ENCODE data around the gene CAMK1.
"Not testable (repeated sequence)": the region's sequence is repeated elsewhere in the genome, so short reads cannot be mapped to it uniquely, and the experiment has no call there.

Gene CAMK1

GRCh38 chr3:9785602-9786001 lies 15.9 kb upstream of the CAMK1 start:
- Mint-ChIP-seq H3K9me3 (no peaks in the 10 kb centered on the region), H3K4me3 (no peak overlapping the region), H3K4me1 (ENCODE audit: low read depth) (peaks cover 64% of the 10 kb centered on the region), H3K27me3 (no peaks in the 10 kb centered on the region), H3K27ac (peak overlapping the region; percentile 56), H3K36me3 (ENCODE audit: low read depth) (peaks cover 95% of the 10 kb centered on the region)
- DNase-seq: no peak

- H3K9me3 Mint-ChIP-seq: no peaks in the 10 kb centered on the region
- no peak overlapping the region for H3K4me3 Mint-ChIP-seq
- DNase-seq: no peak
- H3K27me3 Mint-ChIP-seq: no peaks in the 10 kb centered on the region
- H3K27ac Mint-ChIP-seq: no peak overlapping the region
- peaks cover 64% of the 10 kb centered on the region for H3K4me1 Mint-ChIP-seq (ENCODE audit: low read depth)
- peaks cover 95% of the 10 kb centered on the region for H3K36me3 Mint-ChIP-seq (ENCODE audit: low read depth)
Measured at GRCh38 chr3:9784965-9785364, 15.2 kb upstream of the CAMK1 start.

DNA sequence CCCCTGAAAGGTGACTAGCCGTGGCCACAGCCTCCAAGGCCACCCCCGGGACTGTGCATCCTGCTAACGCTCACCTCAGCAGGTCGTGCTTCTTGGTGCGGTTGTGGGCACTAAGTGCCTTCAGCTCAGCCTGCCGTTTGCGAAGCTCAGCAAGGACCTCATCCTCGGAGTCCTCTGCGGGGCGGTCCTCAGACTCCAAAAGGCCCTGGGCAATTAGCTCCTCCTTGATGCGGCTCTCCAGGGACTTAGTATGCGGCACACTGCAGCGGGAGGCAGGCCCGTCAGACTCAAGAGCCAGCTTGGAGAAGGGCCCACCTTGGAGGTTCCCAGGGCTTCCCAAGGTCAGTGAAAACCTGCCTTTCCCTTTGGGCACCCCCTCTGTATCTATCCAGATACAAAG lies 14.2 kb upstream of the CAMK1 start:
- Mint-ChIP-seq H3K4me3 (no peak overlapping the region), H3K27me3 (no peaks in the 10 kb centered on the region), H3K36me3 (ENCODE audit: low read depth) (peaks cover 94% of the 10 kb centered on the region), H3K4me1 (ENCODE audit: low read depth) (peaks cover 64% of the 10 kb centered on the region), H3K27ac (no peak overlapping the region), H3K9me3 (no peaks in the 10 kb centered on the region)
- DNase-seq: no peak

DNA sequence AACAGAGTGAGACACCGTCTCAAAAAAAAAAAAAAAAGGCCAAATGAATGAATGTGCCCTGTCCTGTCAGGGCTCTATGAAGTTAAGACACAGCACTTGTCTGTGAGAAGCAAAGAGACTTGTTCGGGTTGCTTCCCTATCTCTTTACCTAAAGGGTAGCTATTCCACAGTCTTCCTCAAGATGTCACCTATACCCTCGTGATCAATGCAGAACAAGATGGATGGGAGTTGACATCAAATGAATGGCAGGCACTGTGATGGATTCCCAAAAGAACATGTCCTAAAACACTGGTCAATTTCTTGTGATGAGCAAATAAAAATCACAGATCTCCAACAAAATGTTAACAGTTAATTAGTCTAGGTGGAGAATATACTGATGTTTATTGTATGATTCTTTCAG lies 13.0 kb upstream of the CAMK1 start:
- peaks cover 87% of the 10 kb centered on the region for H3K36me3 Mint-ChIP-seq (ENCODE audit: low read depth)
- H3K4me1 Mint-ChIP-seq (ENCODE audit: low read depth): peaks cover 69% of the 10 kb centered on the region
- H3K9me3 Mint-ChIP-seq: no peaks in the 10 kb centered on the region
- H3K27me3 Mint-ChIP-seq: no peaks in the 10 kb centered on the region
- peak overlapping the region; percentile 47 for H3K27ac Mint-ChIP-seq
- DNase-seq: no peak
- no peak overlapping the region for H3K4me3 Mint-ChIP-seq

DNA sequence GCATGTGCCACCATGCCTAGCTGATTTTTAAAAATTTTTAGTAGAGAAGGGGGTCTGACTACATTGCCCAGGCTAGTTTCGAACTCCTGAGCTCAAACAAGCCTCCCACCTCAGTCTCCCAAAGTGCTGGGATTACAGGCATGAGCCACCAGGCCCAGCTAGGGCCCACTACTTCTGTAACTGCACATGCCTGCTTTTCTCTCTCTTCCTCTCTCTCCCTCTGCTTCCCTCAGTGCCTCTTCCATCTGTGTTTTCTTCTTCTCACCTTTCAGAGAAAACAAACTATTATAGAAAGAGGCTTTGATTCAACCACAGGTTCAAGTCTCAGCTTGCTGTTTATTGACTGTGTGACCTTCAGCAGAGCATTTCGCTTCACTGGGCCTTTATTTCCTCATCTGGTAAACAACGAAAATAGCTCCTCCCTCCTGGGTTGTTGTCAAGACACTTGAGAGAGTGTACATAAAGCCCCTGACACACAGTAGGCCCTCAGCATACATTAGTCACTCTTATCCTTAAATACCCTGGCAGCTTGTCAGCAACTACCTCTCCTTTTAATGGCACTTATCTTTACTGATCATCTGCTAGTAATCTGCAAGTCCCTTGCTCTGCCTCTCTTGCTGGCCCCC lies 12.3 kb upstream of the CAMK1 start:
- H3K9me3 Mint-ChIP-seq: peaks cover 2% of the 10 kb centered on the region
- no peaks in the 10 kb centered on the region for H3K27me3 Mint-ChIP-seq
- peak overlapping the region; percentile 47 for H3K27ac Mint-ChIP-seq
- peaks cover 69% of the 10 kb centered on the region for H3K4me1 Mint-ChIP-seq (ENCODE audit: low read depth)
- peaks cover 80% of the 10 kb centered on the region for H3K36me3 Mint-ChIP-seq (ENCODE audit: low read depth)
- DNase-seq: no peak
- H3K4me3 Mint-ChIP-seq: no peak overlapping the region

GRCh38 chr3:9781551-9781950 lies 11.8 kb upstream of the CAMK1 start:
- no peaks in the 10 kb centered on the region for H3K27me3 Mint-ChIP-seq
- H3K27ac Mint-ChIP-seq: peak overlapping the region; percentile 68
- H3K36me3 Mint-ChIP-seq (ENCODE audit: low read depth): peaks cover 75% of the 10 kb centered on the region
- H3K4me1 Mint-ChIP-seq (ENCODE audit: low read depth): peaks cover 69% of the 10 kb centered on the region
- no peak overlapping the region for H3K4me3 Mint-ChIP-seq
- no peak for DNase-seq
- H3K9me3 Mint-ChIP-seq: peaks cover 2% of the 10 kb centered on the region

DNA sequence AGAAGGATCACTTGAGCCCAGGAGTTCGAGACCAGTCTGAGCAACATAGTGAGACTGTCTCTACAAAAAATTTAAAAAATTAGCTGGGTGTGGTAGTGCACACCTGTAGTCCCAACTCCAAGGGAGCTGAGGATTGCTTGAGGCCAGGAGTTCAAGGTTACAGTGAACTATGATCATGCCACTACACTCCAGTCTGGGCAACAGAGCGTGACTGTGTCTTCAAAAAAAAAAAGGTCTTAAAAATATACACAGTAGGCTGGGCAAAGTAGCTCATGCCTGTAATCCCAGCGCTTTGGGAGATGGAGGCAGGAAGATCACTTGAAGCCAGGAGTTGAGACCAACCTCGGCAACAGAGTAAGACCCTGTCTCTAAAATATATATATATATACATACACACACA lies 11.2 kb upstream of the CAMK1 start:
- Mint-ChIP-seq H3K36me3 (ENCODE audit: low read depth) (peaks cover 69% of the 10 kb centered on the region), H3K9me3 (peaks cover 2% of the 10 kb centered on the region), H3K27me3 (no peaks in the 10 kb centered on the region), H3K27ac (peak overlapping the region; percentile 91), H3K4me3 (no peak overlapping the region), H3K4me1 (ENCODE audit: low read depth) (peaks cover 68% of the 10 kb centered on the region)
- no peak for DNase-seq

DNA sequence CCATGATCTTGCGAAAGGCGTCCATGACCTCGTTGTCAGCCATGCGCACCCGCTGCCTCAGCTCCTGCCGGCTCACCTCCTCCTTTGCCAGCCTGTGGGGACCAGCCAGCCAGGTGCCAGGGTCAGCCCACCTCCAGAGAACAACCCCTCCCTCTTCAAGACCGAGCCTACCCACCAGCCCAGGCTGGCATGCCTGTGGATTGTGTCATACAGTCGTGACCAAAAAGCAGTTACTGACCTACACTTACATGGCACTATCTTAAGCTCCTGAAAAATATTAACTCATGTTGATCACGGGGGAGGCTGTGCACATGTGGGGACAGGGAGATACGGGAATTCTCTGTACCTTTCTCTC lies 10.7 kb upstream of the CAMK1 start:
- Mint-ChIP-seq H3K4me1 (ENCODE audit: low read depth) (peaks cover 67% of the 10 kb centered on the region), H3K27me3 (no peaks in the 10 kb centered on the region), H3K4me3 (peak overlapping the region; percentile 48), H3K9me3 (peaks cover 2% of the 10 kb centered on the region), H3K36me3 (ENCODE audit: low read depth) (peaks cover 64% of the 10 kb centered on the region), H3K27ac (peak overlapping the region; percentile 91)
- no peak for DNase-seq

- peaks cover 2% of the 10 kb centered on the region for H3K9me3 Mint-ChIP-seq
- peak overlapping the region; percentile 91 for H3K27ac Mint-ChIP-seq
- H3K27me3 Mint-ChIP-seq: no peaks in the 10 kb centered on the region
- peaks cover 69% of the 10 kb centered on the region for H3K4me1 Mint-ChIP-seq (ENCODE audit: low read depth)
- peak overlapping the region; percentile 48 for H3K4me3 Mint-ChIP-seq
- DNase-seq: peak; percentile 72
- H3K36me3 Mint-ChIP-seq (ENCODE audit: low read depth): peaks cover 59% of the 10 kb centered on the region
Measured at GRCh38 chr3:9779721-9780457, 10.1 kb upstream of the CAMK1 start.

DNA sequence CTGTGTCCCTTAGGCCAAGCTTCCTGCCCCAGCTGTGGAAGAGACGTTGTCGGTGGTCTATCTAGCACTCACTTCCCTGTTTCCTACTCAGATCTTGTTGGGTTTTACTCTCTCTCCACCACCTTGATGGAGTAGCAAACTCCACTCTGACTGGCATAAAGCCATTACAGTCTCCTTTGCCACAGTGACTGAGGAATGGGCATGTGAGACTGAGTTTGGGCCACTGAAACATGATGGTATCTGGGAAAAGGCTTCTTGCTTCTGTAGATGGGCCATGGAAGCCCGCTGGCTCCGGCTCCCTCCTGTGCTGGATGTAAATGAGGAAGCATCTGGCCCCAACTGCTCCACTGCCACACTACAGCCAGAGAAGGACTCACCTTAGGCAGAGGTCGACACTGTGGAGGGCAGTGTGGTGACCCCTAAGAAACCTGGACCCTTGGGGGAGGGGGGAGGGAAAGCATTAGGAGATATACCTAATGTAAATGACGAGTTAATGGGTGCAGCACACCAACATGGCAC lies 9.4 kb upstream of the CAMK1 start:
- Mint-ChIP-seq H3K27ac (peak overlapping the region; percentile 91), H3K4me3 (peak overlapping the region; percentile 48), H3K9me3 (peaks cover 2% of the 10 kb centered on the region), H3K27me3 (no peaks in the 10 kb centered on the region), H3K4me1 (ENCODE audit: low read depth) (peaks cover 69% of the 10 kb centered on the region), H3K36me3 (ENCODE audit: low read depth) (peaks cover 53% of the 10 kb centered on the region)
- DNase-seq: no peak

GRCh38 chr3:9778143-9779074 lies 8.7 kb upstream of the CAMK1 start:
- peaks cover 70% of the 10 kb centered on the region for H3K4me1 Mint-ChIP-seq (ENCODE audit: low read depth)
- H3K27ac Mint-ChIP-seq: peak overlapping the region; percentile 91
- peak; percentile 68 for DNase-seq
- H3K36me3 Mint-ChIP-seq (ENCODE audit: low read depth): peaks cover 46% of the 10 kb centered on the region
- peak overlapping the region; percentile 58 for H3K4me3 Mint-ChIP-seq
- peaks cover 2% of the 10 kb centered on the region for H3K9me3 Mint-ChIP-seq
- H3K27me3 Mint-ChIP-seq: no peaks in the 10 kb centered on the region

DNA sequence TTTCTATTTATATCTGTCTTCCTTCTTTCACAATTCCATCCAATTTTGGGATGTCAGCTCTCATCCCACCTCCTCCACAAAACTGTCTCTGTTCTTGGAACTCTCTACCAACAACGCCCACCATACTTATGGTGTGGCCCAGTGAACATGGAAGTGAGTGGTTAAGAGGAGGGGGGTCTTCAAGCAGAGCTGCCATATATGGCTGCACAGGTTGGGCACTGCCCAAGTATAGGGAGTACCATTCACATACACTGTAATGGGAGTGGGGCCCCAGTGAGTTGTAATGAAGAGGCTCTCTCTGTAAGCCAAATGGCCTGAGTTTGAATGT lies 7.9 kb upstream of the CAMK1 start:
- DNase-seq: no peak
- Mint-ChIP-seq H3K27me3 (no peaks in the 10 kb centered on the region), H3K9me3 (peaks cover 2% of the 10 kb centered on the region), H3K27ac (peak overlapping the region; percentile 91), H3K4me3 (peak overlapping the region; percentile 58), H3K4me1 (ENCODE audit: low read depth) (peaks cover 66% of the 10 kb centered on the region), H3K36me3 (ENCODE audit: low read depth) (peaks cover 39% of the 10 kb centered on the region)

DNA sequence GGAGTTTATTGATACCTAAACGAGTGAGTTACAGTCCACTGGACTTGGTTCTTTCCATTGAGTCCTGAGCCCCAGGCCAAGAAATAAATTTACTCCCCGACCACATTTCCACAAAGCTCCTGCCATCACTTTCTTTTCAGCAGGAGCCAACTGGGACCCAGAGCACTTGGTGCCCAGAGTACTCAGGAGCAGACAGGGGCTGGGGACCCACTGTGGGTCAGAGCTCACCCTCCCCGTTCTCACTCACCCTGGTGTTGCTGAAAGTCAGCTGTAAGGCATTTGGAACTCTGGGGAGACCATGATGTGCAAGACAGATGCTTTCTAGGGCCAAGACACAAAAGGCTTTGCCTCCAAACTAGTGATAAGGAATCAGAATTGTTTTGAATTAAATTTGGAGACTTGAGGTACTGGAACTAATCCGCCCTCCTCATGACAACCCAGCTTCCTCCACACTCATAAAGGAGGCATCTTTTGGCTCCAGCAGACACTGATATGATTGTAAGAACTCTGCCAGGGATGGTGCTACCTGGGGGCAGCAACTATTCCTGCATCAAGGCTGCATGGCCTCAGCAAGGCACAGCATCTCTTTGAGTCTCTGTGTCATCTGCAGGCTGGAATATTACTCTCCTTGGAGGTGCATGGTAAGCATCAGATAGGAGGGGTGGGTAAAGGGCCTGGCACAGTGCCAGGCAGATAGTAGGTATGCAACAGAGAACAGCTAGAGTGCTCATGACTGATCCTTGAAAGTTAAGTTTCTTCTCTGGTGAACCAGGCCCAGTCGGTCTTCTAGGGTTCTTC lies 7.3 kb upstream of the CAMK1 start:
- Mint-ChIP-seq H3K27me3 (no peaks in the 10 kb centered on the region), H3K4me3 (peak overlapping the region; percentile 58), H3K4me1 (ENCODE audit: low read depth) (peaks cover 62% of the 10 kb centered on the region), H3K27ac (peak overlapping the region; percentile 91), H3K9me3 (peaks cover 2% of the 10 kb centered on the region), H3K36me3 (ENCODE audit: low read depth) (peaks cover 34% of the 10 kb centered on the region)
- DNase-seq: no peak

- Mint-ChIP-seq H3K4me3 (peak overlapping the region; percentile 85), H3K4me1 (ENCODE audit: low read depth) (peaks cover 41% of the 10 kb centered on the region), H3K36me3 (ENCODE audit: low read depth) (peaks cover 21% of the 10 kb centered on the region)
- DNase-seq, H3K9me3 Mint-ChIP-seq, H3K27ac Mint-ChIP-seq, H3K27me3 Mint-ChIP-seq: not testable (repeated sequence)
Measured at GRCh38 chr3:9771007-9771406, 1.3 kb upstream of the CAMK1 start.

Data from activated T-cell treated with anti-CD3 and anti-CD28 coated beads, Interleukin-2, amount 50 U/mL, for 24 hours (primary cell).